Keratinocyte (primary cell): ENCODE measurements around the gene DACT2. TPM values are rescaled to one million over a fixed set of nuclear protein-coding genes. Genes with fewer than 3 reads are reported as not detected.

Experiments used
- DNase-seq: peaks from one replicate; pipeline ENCODE4 v3.0.0-alpha.2; 2011; ENCODE audit warnings: low read depth, missing footprints, low spot score
- FAIRE-seq: peaks from 2 replicates; lab custom pipeline; 2011; peaks lifted over from hg19 to GRCh38; lab: Jason Lieb, UNC
- H2AFZ ChIP-seq: 2 replicates; pipeline ENCODE4 v1.6.0; 2012; ENCODE audit warnings: low read length, control low read depth, inconsistent platforms; ENCODE audit not compliant: control insufficient read depth
- H3K27ac ChIP-seq: 2 replicates; pipeline ENCODE4 v1.5.1; 2011; ENCODE audit warnings: low read length; ENCODE audit not compliant: control insufficient read depth, insufficient read depth
- H3K27me3 ChIP-seq: 3 replicates; pipeline ENCODE4 v1.6.0; 2011; ENCODE audit warnings: low read length; ENCODE audit not compliant: control insufficient read depth, insufficient read depth; ENCODE audit errors: extremely low read depth
- H3K36me3 ChIP-seq, 2 experiments: 2 replicates in 1 of 2; 3 replicates in 1 of 2; pipeline ENCODE4 v1.5.1; 2011; ENCODE audit warnings: low read length in 2 of 2, mild to moderate bottlenecking in 1 of 2; ENCODE audit not compliant: control insufficient read depth in 2 of 2, insufficient read depth in 2 of 2; ENCODE audit errors: extremely low read depth in 1 of 2
- H3K4me1 ChIP-seq: 3 replicates; pipeline ENCODE4 v1.5.1; 2011; ENCODE audit warnings: low read length; ENCODE audit not compliant: control insufficient read depth, insufficient read depth; ENCODE audit errors: extremely low read depth
- H3K4me2 ChIP-seq: 3 replicates; pipeline ENCODE4 v1.6.0; 2011; ENCODE audit warnings: low read depth, low read length; ENCODE audit not compliant: control insufficient read depth, insufficient read depth; ENCODE audit errors: extremely low read depth
- H3K4me3 ChIP-seq, 3 experiments: fragments of 200-600 bp in 1 of 3; sonication (generic) in 1 of 3; 2 replicates in 2 of 3; 3 replicates in 1 of 3; pipeline ENCODE4 v1.5.1; 2011 to 2016; ENCODE audit warnings: low read length in 3 of 3, mild to moderate bottlenecking in 3 of 3, control low read depth in 2 of 3, inconsistent platforms in 1 of 3, low read depth in 1 of 3, mixed read lengths in 1 of 3, mixed run types in 1 of 3, moderate library complexity in 1 of 3; ENCODE audit not compliant: control insufficient read depth in 2 of 3, insufficient read depth in 2 of 3; ENCODE audit errors: extremely low read depth in 1 of 3
- H3K79me2 ChIP-seq: 2 replicates; pipeline ENCODE4 v1.6.0; 2012; ENCODE audit warnings: low read length; ENCODE audit not compliant: control insufficient read depth, insufficient read depth
- H3K9ac ChIP-seq: 3 replicates; pipeline ENCODE4 v1.6.0; 2011; ENCODE audit warnings: low read length; ENCODE audit not compliant: control insufficient read depth, insufficient read depth; ENCODE audit errors: extremely low read depth
- H3K9me1 ChIP-seq: 3 replicates; pipeline ENCODE4 v1.6.0; 2011; ENCODE audit warnings: low read length; ENCODE audit not compliant: control insufficient read depth, insufficient read depth; ENCODE audit errors: extremely low read depth
- H3K9me3 ChIP-seq: 2 replicates; pipeline ENCODE4 v1.5.1; 2012; ENCODE audit warnings: low read depth, low read length; ENCODE audit not compliant: control insufficient read depth
- H4K20me1 ChIP-seq: 3 replicates; pipeline ENCODE4 v1.6.0; 2011; ENCODE audit warnings: low read length; ENCODE audit not compliant: control insufficient read depth, insufficient read depth; ENCODE audit errors: extremely low read depth
- EZH2 ChIP-seq: IDR thresholded peaks from one replicate; pipeline ENCODE4 v1.6.1; 2012; ENCODE audit warnings: inconsistent platforms, mild to moderate bottlenecking, low read length, moderate library complexity
- dilution Hi-C: fragments of 300-500 bp; cut with MboI; formaldehyde crosslinking; loops from one replicate; pipeline ENCODE4 v1.7.0; 2020; ENCODE audit warnings: low sequenced_read_pairs; ENCODE audit not compliant: extremely low pct_ligation_motif_present
- polyA plus RNA-seq, 5 experiments: library from polyadenylated mRNA; depleted of rRNA in 3 of 5; stranded (reverse) in 3 of 5; stranded (forward) in 1 of 5; unstranded in 1 of 5; fragments of >200 nt; gene quantifications; 1 replicate in 1 of 5; 2 replicates in 3 of 5; 3 replicates in 1 of 5; pipeline versions ENCODE4 v1.2.1 to v1.2.3, GENCODE V29; 2011 to 2012; ENCODE audit warnings: missing spikeins in 2 of 5, low read depth in 1 of 5, low replicate concordance in 1 of 5
- TF ChIP-seq, protein P1 (sequence below), 3 experiments: IDR thresholded peaks in 1 of 3; conservative IDR thresholded peaks in 1 of 3; optimal IDR thresholded peaks in 1 of 3; 2 replicates in 2 of 3; 3 replicates in 1 of 3; pipeline versions ENCODE3 to v1.5.1; 2011; ENCODE audit warnings: low read length in 3 of 3, mild to moderate bottlenecking in 3 of 3, moderate library complexity in 2 of 3, control low read depth in 1 of 3, inconsistent platforms in 1 of 3; ENCODE audit not compliant: insufficient read depth in 2 of 3; ENCODE audit errors: extremely low read depth in 1 of 3

DACT2 gene
- polyA plus RNA-seq, 1 donor (not counting 4 experiments of a cell fraction or from before 2014, with no cell fraction given): 0.09 TPM

DNA sequence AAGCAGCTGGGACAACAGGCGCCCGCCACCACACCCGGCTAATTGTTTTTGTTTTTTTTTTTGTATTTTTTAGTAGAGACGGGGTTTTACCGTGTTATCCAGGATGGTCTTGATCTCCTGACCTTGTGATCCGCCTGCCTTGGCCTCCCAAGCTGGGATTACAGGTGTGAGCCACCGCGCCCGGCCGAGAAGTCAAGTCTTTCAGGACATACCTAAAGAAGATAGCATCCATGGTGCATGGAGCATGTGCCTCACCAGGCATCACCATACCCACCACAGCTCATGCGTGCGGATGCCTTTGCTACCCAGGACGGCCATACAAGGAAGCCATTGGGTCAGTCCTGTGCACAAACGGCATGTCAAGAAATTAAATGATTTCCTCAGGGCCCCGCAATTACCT, 60.8 kb downstream of the DACT2 start:
- dilution Hi-C loops: no loop called here

DNA sequence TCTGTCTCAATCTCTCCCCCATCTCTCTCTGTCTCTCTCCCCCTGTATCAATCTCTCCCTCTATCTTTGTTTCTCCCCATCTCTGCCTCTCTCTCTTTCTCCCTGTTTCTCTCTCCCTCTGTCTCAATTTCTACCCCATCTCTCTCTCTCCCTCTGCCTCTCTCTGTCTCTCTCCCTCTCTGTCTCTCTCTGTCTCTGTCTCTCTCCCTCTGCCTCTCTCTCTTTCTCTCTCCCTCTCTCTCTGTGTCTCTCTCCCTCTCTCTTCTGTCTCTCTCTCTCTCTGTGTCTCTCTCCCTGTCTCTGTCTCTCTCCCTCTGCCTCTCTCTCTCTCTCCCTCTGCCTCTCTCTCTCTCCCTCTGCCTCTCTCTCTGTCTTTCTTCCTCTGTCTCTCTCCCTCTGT, 62.6 kb downstream of the DACT2 start:
- Histone ChIP-seq H4K20me1 (no peaks in the 10 kb centered on the region), H3K27ac (no peak overlapping the region), H3K27me3 (peaks cover 5% of the 10 kb centered on the region), H3K9ac (no peak overlapping the region), H3K36me3 (no peaks in the 10 kb centered on the region), H2AFZ (no peak overlapping the region), H3K4me2 (no peak overlapping the region), H3K9me3 (no peaks in the 10 kb centered on the region), H3K79me2 (no peaks in the 10 kb centered on the region), H3K4me1 (no peaks in the 10 kb centered on the region), H3K4me3 (no peak overlapping the region), H3K9me1 (no peaks in the 10 kb centered on the region)
- DNase-seq: no peak
- TF ChIP-seq EZH2: no peak
- TF ChIP-seq, protein P1, sequence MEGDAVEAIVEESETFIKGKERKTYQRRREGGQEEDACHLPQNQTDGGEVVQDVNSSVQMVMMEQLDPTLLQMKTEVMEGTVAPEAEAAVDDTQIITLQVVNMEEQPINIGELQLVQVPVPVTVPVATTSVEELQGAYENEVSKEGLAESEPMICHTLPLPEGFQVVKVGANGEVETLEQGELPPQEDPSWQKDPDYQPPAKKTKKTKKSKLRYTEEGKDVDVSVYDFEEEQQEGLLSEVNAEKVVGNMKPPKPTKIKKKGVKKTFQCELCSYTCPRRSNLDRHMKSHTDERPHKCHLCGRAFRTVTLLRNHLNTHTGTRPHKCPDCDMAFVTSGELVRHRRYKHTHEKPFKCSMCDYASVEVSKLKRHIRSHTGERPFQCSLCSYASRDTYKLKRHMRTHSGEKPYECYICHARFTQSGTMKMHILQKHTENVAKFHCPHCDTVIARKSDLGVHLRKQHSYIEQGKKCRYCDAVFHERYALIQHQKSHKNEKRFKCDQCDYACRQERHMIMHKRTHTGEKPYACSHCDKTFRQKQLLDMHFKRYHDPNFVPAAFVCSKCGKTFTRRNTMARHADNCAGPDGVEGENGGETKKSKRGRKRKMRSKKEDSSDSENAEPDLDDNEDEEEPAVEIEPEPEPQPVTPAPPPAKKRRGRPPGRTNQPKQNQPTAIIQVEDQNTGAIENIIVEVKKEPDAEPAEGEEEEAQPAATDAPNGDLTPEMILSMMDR (optimal IDR thresholded peaks at IDR 0.05 in 1 of 3, IDR thresholded peaks at IDR 0.05 in 1 of 3, conservative IDR thresholded peaks at IDR 0.05 in 1 of 3; ENCODE audit: extremely low read depth in 1 of 3, insufficient read depth in 2 of 3, low read length in 3 of 3): no peak
- FAIRE-seq: no peak
- dilution Hi-C loops: no loop called here

More for the DNA sequence above, 60.8 kb downstream of the DACT2 start:
- Histone ChIP-seq H3K9ac (no peak overlapping the region), H3K36me3 (no peaks in the 10 kb centered on the region), H3K79me2 (no peaks in the 10 kb centered on the region), H3K27ac (no peak overlapping the region), H2AFZ (no peak overlapping the region), H3K4me2 (no peak overlapping the region), H4K20me1 (no peaks in the 10 kb centered on the region), H3K4me1 (no peaks in the 10 kb centered on the region), H3K9me1 (no peaks in the 10 kb centered on the region), H3K4me3 (no peak overlapping the region), H3K27me3 (peaks cover 5% of the 10 kb centered on the region), H3K9me3 (no peaks in the 10 kb centered on the region)
- TF ChIP-seq EZH2: no peak
- TF ChIP-seq, protein P1 (optimal IDR thresholded peaks at IDR 0.05 in 1 of 3, IDR thresholded peaks at IDR 0.05 in 1 of 3, conservative IDR thresholded peaks at IDR 0.05 in 1 of 3; ENCODE audit: extremely low read depth in 1 of 3, insufficient read depth in 2 of 3, low read length in 3 of 3): no peak
- DNase-seq (no peak), FAIRE-seq (no peak)

Other genes starting within 250 kb of the DACT2 start
- not detected in 3 replicates for gene FRMD1, start 240.6 kb downstream of the DACT2 start, polyA plus RNA-seq
- gene SMOC2, start 121.4 kb upstream of the DACT2 start, polyA plus RNA-seq: 0.46 to 1.1 TPM (median 0.85 TPM) in 3 replicates